ENCODE results near the gene IFIT1. TPM values are rescaled to one million over a fixed set of nuclear protein-coding genes. Genes with fewer than 3 reads are reported as not detected.

Gene IFIT1
- total RNA-seq, 4 donors from 2014 or later: 10.6 to 15.4 (median 11.9) TPM

- DNase-seq (ENCODE audit: extremely low spot score): no peak
- intact Hi-C loops (cut with DNase I): no loop called here
- Histone ChIP-seq H3K4me3 (no peak overlapping the region), H3K27me3 (no peaks in the 10 kb centered on the region), H3K9me3 (no peaks in the 10 kb centered on the region), H3K4me1 (peaks cover 1 to 5% (median 4%) of the 10 kb centered on the region in 4 donors), H3K36me3 (no peaks in the 10 kb centered on the region), H3K27ac (replicated peaks in 1 of 4) (no peak overlapping the region)
- 88% methylated on average over 1 of the region's 1 CpG for whole genome bisulfite sequencing
- no peak for TF ChIP-seq POLR2A (IDR thresholded peaks at IDR 0.05; ENCODE audit: low read depth)
- no peak for TF ChIP-seq CTCF (IDR thresholded peaks at IDR 0.05)
- no peak for TF ChIP-seq POLR2AphosphoS5 (IDR thresholded peaks at IDR 0.05)
- TF ChIP-seq EP300 (IDR thresholded peaks at IDR 0.05): no peak
Measured at GRCh38 chr10:89357096-89357495, 35.3 kb upstream of the IFIT1 start.

GRCh38 chr10:89357975-89358374 is 34.4 kb upstream of the IFIT1 start:
- Histone ChIP-seq H3K4me1 (peaks cover 0 to 4% (median under 1%) of the 10 kb centered on the region in 4 donors), H3K36me3 (no peaks in the 10 kb centered on the region), H3K27ac (replicated peaks in 1 of 4) (no peak overlapping the region), H3K9me3 (no peaks in the 10 kb centered on the region), H3K27me3 (no peaks in the 10 kb centered on the region), H3K4me3 (no peak overlapping the region)
- 87% methylated on average over 2 of the region's 2 CpGs for WGBS
- no peak for DNase-seq (ENCODE audit: extremely low spot score)
- no peak for TF ChIP-seq POLR2AphosphoS5 (IDR thresholded peaks at IDR 0.05)
- no peak for TF ChIP-seq EP300 (IDR thresholded peaks at IDR 0.05)
- no peak for TF ChIP-seq POLR2A (IDR thresholded peaks at IDR 0.05; ENCODE audit: low read depth)
- no peak for TF ChIP-seq CTCF (IDR thresholded peaks at IDR 0.05)
- intact Hi-C loops (cut with DNase I): no loop called here

- Histone ChIP-seq H3K9me3 (no peaks in the 10 kb centered on the region), H3K4me3 (no peak overlapping the region), H3K36me3 (no peaks in the 10 kb centered on the region), H3K4me1 (peaks cover 2 to 26% (median 9%) of the 10 kb centered on the region in 4 donors), H3K27ac (replicated peaks in 1 of 4) (no peak overlapping the region), H3K27me3 (no peaks in the 10 kb centered on the region)
- no peak for TF ChIP-seq EP300 (IDR thresholded peaks at IDR 0.05)
- no peak for TF ChIP-seq POLR2AphosphoS5 (IDR thresholded peaks at IDR 0.05)
- TF ChIP-seq CTCF (IDR thresholded peaks at IDR 0.05): no peak
- no peak for TF ChIP-seq POLR2A (IDR thresholded peaks at IDR 0.05; ENCODE audit: low read depth)
- intact Hi-C loops (cut with DNase I): no loop called here
- no peak for DNase-seq (ENCODE audit: extremely low spot score)
Measured at GRCh38 chr10:89360157-89360556, 32.3 kb upstream of the IFIT1 start.

GRCh38 chr10:89362929-89363328 is 29.5 kb upstream of the IFIT1 start:
- TF ChIP-seq POLR2A (IDR thresholded peaks at IDR 0.05; ENCODE audit: low read depth) (no peak), EP300 (IDR thresholded peaks at IDR 0.05) (no peak), CTCF (IDR thresholded peaks at IDR 0.05) (no peak), POLR2AphosphoS5 (IDR thresholded peaks at IDR 0.05) (no peak)
- Histone ChIP-seq H3K4me3 (no peak overlapping the region), H3K27me3 (no peaks in the 10 kb centered on the region), H3K4me1 (peaks cover 9 to 35% (median 19%) of the 10 kb centered on the region in 4 donors), H3K36me3 (no peaks in the 10 kb centered on the region), H3K9me3 (no peaks in the 10 kb centered on the region), H3K27ac (replicated peaks in 1 of 4) (no peak overlapping the region)
- DNase-seq (ENCODE audit: extremely low spot score): no peak
- intact Hi-C loops (cut with DNase I): no loop called here

- no peak for DNase-seq (ENCODE audit: extremely low spot score)
- Histone ChIP-seq H3K4me3 (no peak overlapping the region), H3K27ac (replicated peaks in 1 of 4) (no peak overlapping the region), H3K4me1 (peaks cover 12 to 45% (median 26%) of the 10 kb centered on the region in 4 donors), H3K9me3 (no peaks in the 10 kb centered on the region), H3K36me3 (no peaks in the 10 kb centered on the region), H3K27me3 (no peaks in the 10 kb centered on the region)
- intact Hi-C loops (cut with DNase I): no loop called here
- TF ChIP-seq CTCF (IDR thresholded peaks at IDR 0.05): no peak
- TF ChIP-seq POLR2AphosphoS5 (IDR thresholded peaks at IDR 0.05): no peak
- TF ChIP-seq POLR2A (IDR thresholded peaks at IDR 0.05; ENCODE audit: low read depth): no peak
- no peak for TF ChIP-seq EP300 (IDR thresholded peaks at IDR 0.05)
- WGBS: 72% methylated on average over 6 of the region's 6 CpGs
Measured at GRCh38 chr10:89363729-89364442, 28.5 kb upstream of the IFIT1 start.
